Activated CD8-positive, alpha-beta memory T cell treated with anti-CD3 and anti-CD28 coated beads for 36 hours (primary cell): ENCODE data around the gene CIDEA. TPM values are rescaled to one million over a fixed set of nuclear protein-coding genes. Genes with fewer than 3 reads are reported as not detected.

Experiments used
- CTCF ChIA-PET: fragments of 350-600 bp; sonication (Branson Sonifier 250); formaldehyde crosslinking; loops from one replicate; lab custom pipeline; 2021; ENCODE audit warnings: antibody characterized with exemption; lab: Charles Lee
- POLR2A ChIA-PET: fragments of 350-600 bp; sonication (Branson Sonifier 250); formaldehyde crosslinking; loops from one replicate; lab custom pipeline; 2021; ENCODE audit warnings: antibody characterized with exemption; lab: Charles Lee
- total RNA-seq, 2 experiments: library from RNA; stranded (reverse); gene quantifications; one replicate each; pipeline ENCODE4 v1.2.3, GENCODE V29; 2021

CIDEA gene
- total RNA-seq, 2 experiments from 2014 or later, result not detected

- ChIA-PET POLR2A (no interaction called here), CTCF (no interaction called here)
Observed at GRCh38 chr18:12258719-12259705, 4.9 kb downstream of the CIDEA start.

- POLR2A ChIA-PET, result no interaction called here
- CTCF ChIA-PET, result interaction anchor here (1.3 kb wide), 1 partner anchor 27 kb away, joined by 3 read pairs; no protein-coding TSS in a partner anchor
Observed at GRCh38 chr18:12262748-12263147, 8.6 kb downstream of the CIDEA start.

- POLR2A ChIA-PET, result no interaction called here
- CTCF ChIA-PET, result no interaction called here
Observed at GRCh38 chr18:12264864-12265263, 10.7 kb downstream of the CIDEA start.

- CTCF ChIA-PET, result interaction anchor here (1.3 to 1.6 kb wide), 4 partner anchors 12 to 57 kb away, joined by 3 to 7 read pairs (median 4); no protein-coding TSS in a partner anchor
- POLR2A ChIA-PET, result interaction anchor here (0.6 kb wide), 1 partner anchor 1411 kb away, joined by 3 read pairs; no protein-coding TSS in a partner anchor
Observed at GRCh38 chr18:12271376-12272235, 17.4 kb downstream of the CIDEA start.

GRCh38 chr18:12274793-12275192, 20.6 kb downstream of the CIDEA start:
- POLR2A ChIA-PET, result no interaction called here
- CTCF ChIA-PET, result no interaction called here

- POLR2A ChIA-PET, result no interaction called here
- CTCF ChIA-PET, result interaction anchor here (0.6 to 0.7 kb wide), 2 partner anchors 11 to 248 kb away, joined by 3 read pairs; no protein-coding TSS in a partner anchor
Observed at GRCh38 chr18:12276736-12277554, 22.8 kb downstream of the CIDEA start.

- ChIA-PET POLR2A (interaction anchor here (0.6 kb wide), 1 partner anchor 60 kb away, joined by 3 read pairs; no protein-coding TSS in a partner anchor), CTCF (interaction anchor here (0.7 kb wide), 1 partner anchor 398 kb away, joined by 3 read pairs; no protein-coding TSS in a partner anchor)
Observed at GRCh38 chr18:12278215-12278671, 24.1 kb downstream of the CIDEA start.

GRCh38 chr18:12278741-12279682, 24.9 kb downstream of the CIDEA start:
- POLR2A ChIA-PET, result no interaction called here
- CTCF ChIA-PET, result interaction anchor here (0.6 kb wide), 2 partner anchors 11 to 1165 kb away, joined by 3 to 5 read pairs; no protein-coding TSS in a partner anchor

- ChIA-PET POLR2A (no interaction called here), CTCF (interaction anchor here (0.6 kb wide), 2 partner anchors 11 to 1164 kb away, joined by 3 to 5 read pairs; no protein-coding TSS in a partner anchor)
Observed at GRCh38 chr18:12279781-12280531, 25.8 kb downstream of the CIDEA start.

GRCh38 chr18:12281861-12282260, 27.7 kb downstream of the CIDEA start:
- ChIA-PET CTCF (no interaction called here), POLR2A (no interaction called here)

GRCh38 chr18:12282442-12283039, 28.4 kb downstream of the CIDEA start:
- ChIA-PET POLR2A (no interaction called here), CTCF (interaction anchor here (0.6 kb wide), 1 partner anchor 16 kb away, joined by 3 read pairs; no protein-coding TSS in a partner anchor)

- CTCF ChIA-PET, result interaction anchor here (0.6 to 2.2 kb wide), 2 partner anchors 11 to 17 kb away, joined by 3 to 7 read pairs; no protein-coding TSS in a partner anchor
- POLR2A ChIA-PET, result no interaction called here
Observed at GRCh38 chr18:12283256-12283655, 29.1 kb downstream of the CIDEA start.

GRCh38 chr18:12283666-12284065, 29.5 kb downstream of the CIDEA start:
- ChIA-PET CTCF (interaction anchor here (2.2 kb wide), 1 partner anchor 11 kb away, joined by 7 read pairs; no protein-coding TSS in a partner anchor), POLR2A (no interaction called here)

GRCh38 chr18:12287131-12287681, 33.0 kb downstream of the CIDEA start:
- ChIA-PET CTCF (interaction anchor here (0.6 kb wide), 1 partner anchor 192 kb away, joined by 3 read pairs; no protein-coding TSS in a partner anchor), POLR2A (no interaction called here)

- CTCF ChIA-PET, result interaction anchor here (1.2 kb wide), 1 partner anchor 12 kb away, joined by 3 read pairs; no protein-coding TSS in a partner anchor
Observed at GRCh38 chr18:12287684-12288402, 33.7 kb downstream of the CIDEA start.

More at GRCh38 chr18:12287684-12288402, 33.7 kb downstream of the CIDEA start:
- POLR2A ChIA-PET, result no interaction called here
